OCI-LY3 (cell line): ENCODE results near the gene LRRC46.

ENCODE experiments used
- CTCF ChIP-seq: fragments of 200-600, 300-600 bp; sonication (generic); IDR thresholded peaks from 2 replicates; pipeline ENCODE4 v1.5.1; 2014; ENCODE audit warnings: antibody characterized with exemption, low read length, low read depth
- EZH2phosphoT487 ChIP-seq: fragments of 200-600 bp; shearing (Covaris generic); IDR thresholded peaks from 2 replicates; pipeline ENCODE4 v1.6.1; 2018; ENCODE audit warnings: antibody characterized with exemption, mixed run types, low read depth

DNA sequence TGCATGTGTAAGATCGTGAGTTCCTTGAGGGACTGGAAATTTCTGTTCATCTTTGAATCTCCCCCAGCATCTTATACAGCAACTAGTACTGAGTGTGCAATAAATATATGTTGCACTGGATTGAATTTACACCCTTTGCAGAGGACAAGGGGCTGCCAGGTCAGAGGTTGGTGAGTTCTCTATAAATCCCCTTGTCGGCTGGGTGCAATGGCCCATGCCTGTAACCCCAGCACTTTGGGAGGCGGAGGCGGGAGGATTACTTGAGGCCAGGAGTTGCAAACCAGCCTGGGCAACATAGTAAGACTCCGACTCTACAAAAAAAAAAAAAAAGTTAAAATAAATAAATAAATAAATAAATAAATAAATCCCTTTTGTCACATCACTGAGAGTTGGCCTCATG, 28.9 kb downstream of the LRRC46 start:
- TF ChIP-seq CTCF (no peak), EZH2phosphoT487 (no peak)
